Astrocyte (in vitro differentiated cells and primary cell): ENCODE measurements around the gene SND1.

ENCODE experiments used
- CTCF ChIP-seq: IDR thresholded peaks from 2 replicates; pipeline ENCODE4 v1.5.1; 2011; ENCODE audit warnings: low read depth, mild to moderate bottlenecking, inconsistent platforms, low read length, moderate library complexity; ENCODE audit not compliant: insufficient read depth
- EZH2 ChIP-seq: IDR thresholded peaks from 2 replicates; pipeline ENCODE4 v1.6.1; 2012; ENCODE audit warnings: mild to moderate bottlenecking, low read length, inconsistent platforms; ENCODE audit not compliant: insufficient read depth

GRCh38 chr7:127726476-127726875, 74.5 kb downstream of the SND1 start:
- no peak for TF ChIP-seq EZH2
- no peak for TF ChIP-seq CTCF
